Thyroid gland (tissue), 4 donors: Measurements from ENCODE around the gene MYLK4. TPM values are rescaled to one million over a fixed set of nuclear protein-coding genes. Genes with fewer than 3 reads are reported as not detected.

Experiments used
- DNase-seq, 2 donors: peaks; one replicate each; pipeline ENCODE4 v3.0.0-alpha.2; 2019
- H3K27ac ChIP-seq, 3 donors: fragments of 200-600 bp; sonication (generic); 1 replicate in 2 of 3; 2 replicates in 1 of 3; pipeline ENCODE4 v1.5.1; 2016 to 2019; ENCODE audit warnings: mild to moderate bottlenecking in 1 of 3, moderate library complexity in 1 of 3
- H3K27me3 ChIP-seq: fragments of 200-600 bp; sonication (generic); one replicate; pipeline ENCODE4 v1.5.1; 2019
- H3K36me3 ChIP-seq, 2 donors: fragments of 200-600 bp; sonication (generic); one replicate each; pipeline ENCODE4 v1.5.1; 2016 to 2019
- H3K4me1 ChIP-seq, 2 donors: fragments of 200-600 bp; sonication (generic); one replicate each; pipeline ENCODE4 v1.5.1; 2017 to 2019
- H3K4me3 ChIP-seq, 3 donors: fragments of 200-600 bp; sonication (generic); replicated peaks in 1 of 3; 1 replicate in 2 of 3; 2 replicates in 1 of 3; pipeline ENCODE4 v1.5.1; 2016; ENCODE audit warnings: mild to moderate bottlenecking in 1 of 3
- H3K9me3 ChIP-seq: fragments of 200-600 bp; sonication (generic); one replicate; pipeline ENCODE4 v1.5.1; 2017
- POLR2A ChIP-seq, 2 donors: fragments of 450-650 bp; IDR thresholded peaks; one replicate each; pipeline ENCODE4 v1.6.1; 2017; ENCODE audit warnings: antibody characterized with exemption in 2 of 2, mild to moderate bottlenecking in 2 of 2, moderate library complexity in 1 of 2
- WGBS, 2 donors: methylation state at CpG; one replicate each; pipeline ENCODE4 v1.1.5; 2017; 5-methylcytosine and 5-hydroxymethylcytosine counted together
- intact Hi-C: fragments of 100-400 bp; cut with DNase I; formaldehyde crosslinking; loops from one replicate; pipeline ENCODE4 v1.15.1; 2023
- total RNA-seq, 4 donors: library from RNA; depleted of rRNA; stranded (reverse); fragments of >200 nt; gene quantifications; one replicate each; pipeline ENCODE4 v1.2.3, GENCODE V29; 2016
- TF ChIP-seq, protein P1 (sequence below), 6 experiments: fragments of 200-600 bp in 3 of 6; fragments of 450-650 bp in 3 of 6; sonication (generic) in 3 of 6; IDR thresholded peaks; one replicate each; pipeline ENCODE4 v1.5.1; 2016 to 2019; ENCODE audit warnings: antibody characterized with exemption in 6 of 6, mild to moderate bottlenecking in 2 of 6, inconsistent platforms in 1 of 6, moderate library complexity in 1 of 6

Gene MYLK4
- total RNA-seq, 4 donors from 2014 or later = 0.94 to 1.8 (median 1.1) TPM

DNA sequence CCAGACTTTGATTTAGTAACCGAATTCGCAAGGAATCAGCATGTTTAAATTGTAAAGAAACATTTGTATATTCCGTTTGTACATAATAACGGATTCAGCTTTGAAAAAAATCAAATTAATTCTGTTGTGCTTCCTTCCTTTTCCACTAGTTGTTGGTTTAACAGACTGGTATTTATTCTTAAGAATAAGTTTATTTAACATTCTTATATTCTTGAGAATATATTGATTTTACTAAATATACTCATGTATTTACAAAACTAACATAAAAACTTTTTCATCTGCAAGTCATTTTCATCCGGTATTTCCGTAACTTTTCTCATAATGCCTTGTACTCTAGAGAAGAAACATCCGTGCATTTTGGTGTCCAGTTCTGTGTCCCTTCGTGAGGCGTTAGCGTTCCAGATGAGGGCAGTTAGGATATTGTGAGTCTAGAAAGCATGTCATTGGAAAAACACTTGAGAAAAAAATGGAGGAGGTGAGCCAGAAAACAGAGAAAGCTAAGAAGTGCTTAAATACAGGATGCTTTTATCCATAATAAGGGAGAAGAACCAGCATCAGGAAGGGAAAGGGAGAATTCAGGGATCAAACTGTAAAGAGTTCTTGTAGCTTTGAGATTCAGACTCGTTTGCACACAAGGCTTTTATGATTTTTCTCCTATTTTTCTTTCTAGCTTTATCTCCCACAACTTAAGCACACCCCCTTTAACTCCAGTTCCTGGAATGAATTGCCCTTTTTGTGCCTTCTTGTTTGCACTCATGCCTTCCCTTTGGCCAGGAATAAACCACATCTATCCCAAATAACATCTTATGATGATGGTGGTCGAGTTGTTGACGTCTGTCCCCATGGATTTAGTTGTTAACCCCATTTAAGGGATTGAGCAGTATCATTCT, 16.3 kb upstream of the MYLK4 start:
- no peaks in the 10 kb centered on the region for H3K27me3 ChIP-seq
- H3K27ac ChIP-seq = peak overlapping the region; percentile 94 to 98 (median 95)
- peaks cover 30 to 37% of the 10 kb centered on the region in 2 donors for H3K4me1 ChIP-seq
- intact Hi-C loops = no loop called here
- WGBS, 2 donors = 13 to 14% methylated on average over 13 of the region's 13 CpGs
- peak overlapping the region; percentile 77 to 79 (median 79) for H3K4me3 ChIP-seq
- H3K36me3 ChIP-seq = no peaks in the 10 kb centered on the region
- peak in 1 of 2 donors; percentile 45 for DNase-seq
- TF ChIP-seq, protein P1, sequence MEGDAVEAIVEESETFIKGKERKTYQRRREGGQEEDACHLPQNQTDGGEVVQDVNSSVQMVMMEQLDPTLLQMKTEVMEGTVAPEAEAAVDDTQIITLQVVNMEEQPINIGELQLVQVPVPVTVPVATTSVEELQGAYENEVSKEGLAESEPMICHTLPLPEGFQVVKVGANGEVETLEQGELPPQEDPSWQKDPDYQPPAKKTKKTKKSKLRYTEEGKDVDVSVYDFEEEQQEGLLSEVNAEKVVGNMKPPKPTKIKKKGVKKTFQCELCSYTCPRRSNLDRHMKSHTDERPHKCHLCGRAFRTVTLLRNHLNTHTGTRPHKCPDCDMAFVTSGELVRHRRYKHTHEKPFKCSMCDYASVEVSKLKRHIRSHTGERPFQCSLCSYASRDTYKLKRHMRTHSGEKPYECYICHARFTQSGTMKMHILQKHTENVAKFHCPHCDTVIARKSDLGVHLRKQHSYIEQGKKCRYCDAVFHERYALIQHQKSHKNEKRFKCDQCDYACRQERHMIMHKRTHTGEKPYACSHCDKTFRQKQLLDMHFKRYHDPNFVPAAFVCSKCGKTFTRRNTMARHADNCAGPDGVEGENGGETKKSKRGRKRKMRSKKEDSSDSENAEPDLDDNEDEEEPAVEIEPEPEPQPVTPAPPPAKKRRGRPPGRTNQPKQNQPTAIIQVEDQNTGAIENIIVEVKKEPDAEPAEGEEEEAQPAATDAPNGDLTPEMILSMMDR (IDR thresholded peaks at IDR 0.05) = peak in 1 of 6 experiments; percentile 5
- peak in 1 of 2 donors; percentile 64 for TF ChIP-seq POLR2A (IDR thresholded peaks at IDR 0.05)
- no peaks in the 10 kb centered on the region for H3K9me3 ChIP-seq

DNA sequence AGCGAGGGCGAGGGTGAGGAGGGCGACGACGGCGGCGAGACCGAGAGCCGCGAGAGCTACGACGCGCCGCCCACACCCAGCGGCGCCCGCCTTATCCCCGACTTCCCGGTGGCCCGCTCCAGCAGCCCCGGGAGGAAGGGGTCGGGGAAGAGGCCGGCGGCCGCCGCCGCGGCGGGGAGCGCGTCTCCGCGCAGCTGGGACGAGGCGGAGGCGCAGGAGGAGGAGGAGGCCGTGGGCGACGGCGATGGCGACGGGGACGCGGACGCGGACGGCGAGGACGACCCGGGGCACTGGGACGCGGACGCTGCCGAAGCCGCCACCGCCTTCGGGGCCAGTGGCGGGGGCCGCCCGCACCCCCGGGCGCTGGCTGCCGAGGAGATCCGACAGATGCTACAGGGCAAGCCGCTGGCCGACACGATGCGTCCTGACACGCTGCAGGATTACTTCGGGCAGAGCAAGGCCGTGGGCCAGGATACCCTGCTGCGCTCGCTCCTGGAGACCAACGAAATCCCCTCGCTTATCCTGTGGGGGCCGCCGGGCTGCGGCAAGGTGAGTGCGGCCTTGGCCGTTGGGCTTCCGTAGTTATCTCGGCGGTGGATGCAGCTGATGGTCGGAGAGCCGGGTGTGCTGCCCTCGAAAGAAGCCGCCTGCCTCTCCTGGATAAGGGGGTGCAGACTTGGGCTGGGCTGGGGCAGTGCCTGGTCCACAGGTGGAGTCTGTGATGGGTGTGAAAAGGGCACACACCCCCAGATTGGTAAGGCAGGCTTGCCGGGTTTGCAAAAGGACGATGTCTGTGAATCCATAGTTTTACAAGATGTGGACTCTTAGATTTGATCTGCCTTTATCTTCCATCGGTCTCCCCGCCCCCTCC, 15.4 kb upstream of the MYLK4 start:
- H3K4me3 ChIP-seq = peak overlapping the region; percentile 77 to 79 (median 79)
- no peak for TF ChIP-seq POLR2A (IDR thresholded peaks at IDR 0.05)
- TF ChIP-seq, protein P1 (IDR thresholded peaks at IDR 0.05) = no peak
- no peaks in the 10 kb centered on the region for H3K36me3 ChIP-seq
- peaks cover 30 to 37% of the 10 kb centered on the region in 2 donors for H3K4me1 ChIP-seq
- no peaks in the 10 kb centered on the region for H3K27me3 ChIP-seq
- DNase-seq = peak; percentile 52 to 58
- intact Hi-C loops = no loop called here
- WGBS, 2 donors = 0 to 1% methylated on average over 6 to 11 of the region's 91 CpGs
- H3K9me3 ChIP-seq = no peaks in the 10 kb centered on the region
- peak overlapping the region; percentile 94 to 98 (median 95) for H3K27ac ChIP-seq

GRCh38 chr6:2765166-2765895, 14.6 kb upstream of the MYLK4 start, which contains the start of gene WRNIP1:
Gene WRNIP1, plus strand, starts transcription at chr6:2765393. Its CDS starts 230 bp downstream, at chr6:2765623.
- Histone ChIP-seq H3K4me1 (peaks cover 29% of the 10 kb centered on the region in 2 donors), H3K36me3 (no peaks in the 10 kb centered on the region), H3K27me3 (no peaks in the 10 kb centered on the region), H3K27ac (peak within 1 kb of the TSS; percentile 94 to 98 (median 95)), H3K4me3 (peak within 1 kb of the TSS; percentile 77 to 79 (median 79)), H3K9me3 (no peaks in the 10 kb centered on the region)
- TF ChIP-seq POLR2A (IDR thresholded peaks at IDR 0.05) = peak; percentile 75 to 97
- TF ChIP-seq, protein P1 (IDR thresholded peaks at IDR 0.05) = peak in 5 of 6 experiments; percentile 45 to 83 (median 73)
- peak; percentile 99 to 100 for DNase-seq
- WGBS, 2 donors = 0% methylated on average over 1 of the region's 104 CpGs; no CpG with 5 or more reads in 1 of the 2 donors
- intact Hi-C loops = no loop called here

DNA sequence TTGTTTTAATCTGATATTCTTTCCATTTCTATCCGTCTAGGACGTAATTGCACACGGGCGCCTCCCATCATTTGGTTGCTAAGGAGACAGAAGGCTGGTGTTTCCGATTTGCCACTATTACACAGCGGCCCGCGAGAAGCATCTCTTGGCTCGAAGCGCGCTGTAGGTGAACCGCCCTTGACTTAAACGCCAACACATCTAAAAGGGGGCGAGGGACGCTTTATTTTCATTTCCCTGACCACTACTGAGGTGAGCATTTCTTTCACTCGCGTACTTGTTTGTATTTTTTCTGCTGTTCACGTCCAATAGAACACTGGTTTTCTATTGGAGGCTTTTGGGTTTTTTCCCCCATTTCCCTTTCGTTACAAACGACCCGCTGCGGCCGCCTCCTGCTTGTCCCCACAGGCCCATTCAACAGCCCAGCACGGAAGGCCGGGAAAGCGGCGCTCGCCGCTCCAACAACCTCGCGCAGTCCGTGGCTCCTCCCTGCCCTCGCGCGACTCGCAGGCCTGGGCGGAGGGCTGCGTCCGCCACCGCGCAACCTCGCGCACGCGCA, 14.0 kb upstream of the MYLK4 start:
- peak overlapping the region; percentile 52 to 88 (median 79) for H3K27ac ChIP-seq
- intact Hi-C loops = no loop called here
- H3K9me3 ChIP-seq = no peaks in the 10 kb centered on the region
- peaks cover 22 to 23% of the 10 kb centered on the region in 2 donors for H3K4me1 ChIP-seq
- peak overlapping the region in 1 of 3 donors; percentile 42 for H3K4me3 ChIP-seq
- no peaks in the 10 kb centered on the region for H3K27me3 ChIP-seq
- TF ChIP-seq, protein P1 (IDR thresholded peaks at IDR 0.05) = no peak
- TF ChIP-seq POLR2A (IDR thresholded peaks at IDR 0.05) = no peak
- no peaks in the 10 kb centered on the region for H3K36me3 ChIP-seq
- 0% methylated on average over 39 to 40 of the region's 45 CpGs for WGBS, 2 donors
- peak; percentile 44 to 47 for DNase-seq
